Choroid plexus epithelial cell (primary cell): ENCODE measurements around the gene GORASP1.

Experiments
- DNase-seq: peaks from one replicate; pipeline ENCODE4 v3.0.0-alpha.2; 2010; ENCODE audit warnings: low read depth
- H3K4me3 ChIP-seq: 2 replicates; pipeline ENCODE4 v1.5.1; 2011; ENCODE audit warnings: low read depth, mild to moderate bottlenecking, control low read depth, low read length, moderate library complexity
- TF ChIP-seq, protein P1 (sequence below): conservative IDR thresholded peaks from 2 replicates; pipeline ENCODE4 v1.5.1; 2011; ENCODE audit warnings: low read depth, mild to moderate bottlenecking, control low read depth, inconsistent platforms, low read length, moderate library complexity

The GORASP1 gene

GRCh38 chr3:39149498-39150147 lies 42.2 kb upstream of the GORASP1 start:
- no peak overlapping the region for H3K4me3 ChIP-seq
- TF ChIP-seq, protein P1, sequence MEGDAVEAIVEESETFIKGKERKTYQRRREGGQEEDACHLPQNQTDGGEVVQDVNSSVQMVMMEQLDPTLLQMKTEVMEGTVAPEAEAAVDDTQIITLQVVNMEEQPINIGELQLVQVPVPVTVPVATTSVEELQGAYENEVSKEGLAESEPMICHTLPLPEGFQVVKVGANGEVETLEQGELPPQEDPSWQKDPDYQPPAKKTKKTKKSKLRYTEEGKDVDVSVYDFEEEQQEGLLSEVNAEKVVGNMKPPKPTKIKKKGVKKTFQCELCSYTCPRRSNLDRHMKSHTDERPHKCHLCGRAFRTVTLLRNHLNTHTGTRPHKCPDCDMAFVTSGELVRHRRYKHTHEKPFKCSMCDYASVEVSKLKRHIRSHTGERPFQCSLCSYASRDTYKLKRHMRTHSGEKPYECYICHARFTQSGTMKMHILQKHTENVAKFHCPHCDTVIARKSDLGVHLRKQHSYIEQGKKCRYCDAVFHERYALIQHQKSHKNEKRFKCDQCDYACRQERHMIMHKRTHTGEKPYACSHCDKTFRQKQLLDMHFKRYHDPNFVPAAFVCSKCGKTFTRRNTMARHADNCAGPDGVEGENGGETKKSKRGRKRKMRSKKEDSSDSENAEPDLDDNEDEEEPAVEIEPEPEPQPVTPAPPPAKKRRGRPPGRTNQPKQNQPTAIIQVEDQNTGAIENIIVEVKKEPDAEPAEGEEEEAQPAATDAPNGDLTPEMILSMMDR: no peak
- DNase-seq: no peak

DNA sequence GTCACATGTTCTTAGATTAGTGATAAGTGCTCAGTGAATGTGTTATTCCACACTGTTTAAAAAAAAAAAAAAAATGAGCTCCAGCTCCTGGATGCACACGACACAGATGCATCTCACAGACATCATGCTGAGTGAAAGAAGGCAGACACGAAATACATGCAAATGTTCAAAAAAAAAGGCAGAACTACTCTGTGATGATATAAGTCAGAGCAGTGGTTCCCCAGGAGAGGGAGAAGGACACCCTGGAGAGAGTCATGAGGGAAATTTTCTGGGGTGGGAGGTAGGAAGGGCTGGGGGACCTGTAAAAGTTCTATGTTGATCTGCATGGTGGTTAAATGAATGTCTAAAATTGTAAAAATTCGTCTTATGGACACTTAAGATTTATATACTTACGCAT lies 41.6 kb upstream of the GORASP1 start:
- DNase-seq: peak; percentile 48
- TF ChIP-seq, protein P1: no peak
- H3K4me3 ChIP-seq: no peak overlapping the region

DNA sequence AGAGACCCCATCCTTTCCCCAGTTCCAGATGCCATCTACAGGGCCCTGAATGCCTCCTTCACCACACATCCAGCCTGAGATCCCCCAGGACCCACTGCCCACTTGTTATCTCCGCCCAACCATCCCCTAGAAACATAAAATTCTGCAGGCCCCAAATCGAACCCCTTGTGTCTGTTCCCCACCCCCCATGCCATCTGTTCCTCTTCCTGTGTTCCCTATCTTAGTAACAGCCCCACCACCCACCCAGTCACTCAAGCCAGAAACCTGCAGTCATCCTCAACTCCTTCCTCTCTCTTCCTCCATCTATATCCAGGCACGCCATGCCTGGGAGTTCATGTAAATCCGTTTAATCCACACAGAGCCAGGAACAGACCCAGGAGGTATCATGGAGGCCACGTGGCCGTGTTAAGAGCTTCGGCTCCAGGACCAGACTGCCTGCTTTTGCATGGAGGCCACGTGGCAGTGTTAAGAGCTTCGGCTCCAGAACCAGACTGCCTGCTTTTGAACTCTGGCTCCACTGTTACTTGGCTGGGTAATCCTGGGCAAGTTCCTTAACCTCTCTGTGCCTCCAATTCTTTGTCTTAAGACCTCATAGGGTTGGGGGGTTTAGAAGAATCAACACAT lies 41.1 kb upstream of the GORASP1 start:
- no peak overlapping the region for H3K4me3 ChIP-seq
- TF ChIP-seq, protein P1: no peak
- no peak for DNase-seq

DNA sequence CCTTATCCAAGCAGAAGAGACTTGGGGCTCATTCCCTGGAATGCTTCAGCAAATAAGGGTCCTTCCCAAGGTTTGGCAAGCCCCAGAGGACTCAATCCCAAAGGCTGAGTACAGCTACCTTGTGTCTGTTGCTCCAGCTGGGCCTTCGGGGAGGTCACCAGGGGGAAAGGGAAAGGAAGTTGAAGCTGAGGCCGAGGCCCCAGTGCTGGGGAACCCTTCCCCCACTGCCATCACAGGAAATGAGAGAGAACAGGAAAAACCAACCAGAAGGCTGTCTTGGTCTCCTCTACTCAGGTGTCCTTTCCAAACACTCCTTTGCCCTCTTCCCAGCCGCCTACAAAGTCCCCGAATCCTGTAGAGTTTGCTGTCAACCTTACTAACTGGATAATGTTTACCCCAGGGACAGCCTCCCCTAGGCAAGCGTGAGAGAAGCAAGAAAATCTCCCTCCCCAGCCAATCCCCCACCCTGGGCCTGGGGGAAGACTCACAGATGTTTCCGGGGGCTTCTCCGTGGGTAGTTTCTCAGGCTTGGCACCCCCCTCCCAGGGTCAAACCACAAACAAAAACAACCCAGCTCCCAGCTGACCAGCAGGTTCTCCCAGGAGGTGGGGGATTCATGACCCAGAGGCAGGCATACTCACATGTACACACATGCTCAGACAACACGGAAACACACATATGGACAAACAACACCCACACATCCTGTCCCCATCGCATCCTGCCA lies 40.4 kb upstream of the GORASP1 start:
- DNase-seq: peak; percentile 83
- TF ChIP-seq, protein P1: no peak
- no peak overlapping the region for H3K4me3 ChIP-seq

DNA sequence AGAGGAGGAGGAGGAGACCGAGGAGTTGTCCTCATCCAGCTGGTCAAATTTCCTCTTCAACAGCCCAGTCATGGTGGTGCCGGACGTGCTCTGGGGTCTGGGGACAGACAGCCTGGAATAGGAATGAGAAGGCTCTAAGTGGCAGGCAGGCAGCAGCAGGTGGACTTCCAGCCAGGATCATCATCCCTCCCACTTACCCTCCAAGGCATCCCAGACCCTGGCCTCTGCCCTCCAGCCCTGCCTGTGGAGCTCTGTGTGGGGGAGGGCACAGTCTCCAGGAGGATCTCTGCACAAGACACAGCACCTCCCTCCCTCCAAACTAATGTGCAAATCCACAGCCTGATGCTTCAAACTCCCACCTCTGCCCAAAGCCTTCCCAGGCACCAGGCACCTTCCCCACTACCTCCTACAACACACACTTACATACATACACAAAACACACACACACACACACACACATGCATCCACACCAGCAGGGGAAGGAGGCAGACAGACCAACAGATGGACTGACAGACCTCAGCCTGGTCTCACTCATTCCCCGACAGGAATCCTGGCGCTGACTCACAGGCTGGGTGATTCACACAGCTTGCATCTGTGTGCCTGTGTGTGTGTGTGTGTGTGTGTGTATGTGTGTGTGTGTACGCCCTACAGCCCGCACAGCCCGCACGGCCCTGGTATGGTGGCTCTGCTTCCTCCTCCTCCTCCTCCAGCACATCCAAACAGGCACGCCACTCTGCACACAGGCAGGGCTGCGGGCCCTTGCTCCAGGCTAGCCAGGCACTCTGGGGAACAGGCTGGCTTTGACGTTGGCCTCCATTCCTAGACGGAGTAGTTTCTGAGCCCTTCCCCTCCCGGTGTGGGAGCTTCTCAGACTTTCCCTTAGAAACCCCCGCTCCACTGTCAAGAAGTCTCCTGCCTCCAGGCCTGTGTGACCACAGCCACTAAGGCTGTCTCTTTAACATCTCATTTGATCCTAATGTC lies 39.5 kb upstream of the GORASP1 start:
- TF ChIP-seq, protein P1: peak; percentile 19
- peak overlapping the region; percentile 25 for H3K4me3 ChIP-seq
- DNase-seq: peak; percentile 99

- H3K4me3 ChIP-seq: no peak overlapping the region
- TF ChIP-seq, protein P1: peak; percentile 13
- peak; percentile 50 for DNase-seq
Observed at GRCh38 chr3:39146083-39146501, 38.7 kb upstream of the GORASP1 start.
